ENCODE data around the gene WWC2. TPM values are rescaled to one million over a fixed set of nuclear protein-coding genes. Genes with fewer than 3 reads are reported as not detected.
"Not testable (repeated sequence)": the region's sequence is repeated elsewhere in the genome, so short reads cannot be mapped to it uniquely, and the experiment has no call there.

Gene WWC2
- total RNA-seq, 4 donors from 2014 or later, result 4.6 to 40.4 (median 9.5) TPM

DNA sequence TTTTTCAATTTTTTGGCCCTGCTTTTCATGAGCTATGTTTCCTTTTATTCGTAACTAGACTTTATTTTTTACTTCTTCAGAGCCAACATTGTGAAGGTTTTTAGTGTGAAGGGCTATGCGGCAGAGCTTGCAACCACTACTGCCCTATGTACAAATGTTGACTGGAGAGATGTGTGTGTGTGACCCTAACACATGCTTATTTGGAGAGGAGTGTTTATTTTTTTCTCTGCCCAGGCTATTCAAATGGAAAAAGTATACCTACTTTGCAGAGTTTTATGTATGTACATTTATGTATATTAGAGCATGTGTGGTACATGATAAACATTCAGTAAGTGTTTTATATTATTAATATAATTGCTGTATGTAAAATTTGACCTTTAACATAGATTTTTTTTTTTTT lies 86.5 kb downstream of the WWC2 start:
- Histone ChIP-seq H3K9me3 (no peaks in the 10 kb centered on the region), H3K4me1 (no peaks in the 10 kb centered on the region), H3K4me3 (no peak overlapping the region), H3K27ac (no peak overlapping the region), H3K27me3 (no peaks in the 10 kb centered on the region), H3K36me3 (no peaks in the 10 kb centered on the region)
- no peak for DNase-seq
- TF ChIP-seq, protein P1, sequence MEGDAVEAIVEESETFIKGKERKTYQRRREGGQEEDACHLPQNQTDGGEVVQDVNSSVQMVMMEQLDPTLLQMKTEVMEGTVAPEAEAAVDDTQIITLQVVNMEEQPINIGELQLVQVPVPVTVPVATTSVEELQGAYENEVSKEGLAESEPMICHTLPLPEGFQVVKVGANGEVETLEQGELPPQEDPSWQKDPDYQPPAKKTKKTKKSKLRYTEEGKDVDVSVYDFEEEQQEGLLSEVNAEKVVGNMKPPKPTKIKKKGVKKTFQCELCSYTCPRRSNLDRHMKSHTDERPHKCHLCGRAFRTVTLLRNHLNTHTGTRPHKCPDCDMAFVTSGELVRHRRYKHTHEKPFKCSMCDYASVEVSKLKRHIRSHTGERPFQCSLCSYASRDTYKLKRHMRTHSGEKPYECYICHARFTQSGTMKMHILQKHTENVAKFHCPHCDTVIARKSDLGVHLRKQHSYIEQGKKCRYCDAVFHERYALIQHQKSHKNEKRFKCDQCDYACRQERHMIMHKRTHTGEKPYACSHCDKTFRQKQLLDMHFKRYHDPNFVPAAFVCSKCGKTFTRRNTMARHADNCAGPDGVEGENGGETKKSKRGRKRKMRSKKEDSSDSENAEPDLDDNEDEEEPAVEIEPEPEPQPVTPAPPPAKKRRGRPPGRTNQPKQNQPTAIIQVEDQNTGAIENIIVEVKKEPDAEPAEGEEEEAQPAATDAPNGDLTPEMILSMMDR (IDR thresholded peaks at IDR 0.05), result no peak
- no peak for TF ChIP-seq POLR2A (IDR thresholded peaks at IDR 0.05)

DNA sequence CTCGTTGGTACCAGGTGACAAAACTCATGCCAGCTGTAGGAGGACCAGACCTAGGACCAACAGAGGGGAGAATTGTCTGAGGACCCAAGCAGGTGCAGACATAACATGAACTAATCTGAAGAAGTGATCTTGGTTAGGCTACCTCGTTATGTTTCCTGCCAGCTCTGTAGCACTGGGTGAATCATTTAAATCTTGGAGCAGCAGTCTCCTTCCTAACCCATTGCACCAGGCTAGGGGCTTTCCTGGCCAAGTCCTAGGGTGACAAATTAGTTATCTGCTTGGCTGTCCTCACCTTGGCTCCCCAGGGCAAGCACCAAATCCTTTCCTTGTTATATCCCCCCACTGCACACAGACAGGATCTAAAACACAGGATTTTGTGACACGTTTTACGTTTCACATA lies 87.8 kb downstream of the WWC2 start:
- Histone ChIP-seq H3K27me3 (no peaks in the 10 kb centered on the region), H3K36me3 (no peaks in the 10 kb centered on the region), H3K27ac (no peak overlapping the region), H3K4me1 (no peaks in the 10 kb centered on the region), H3K4me3 (no peak overlapping the region), H3K9me3 (no peaks in the 10 kb centered on the region)
- no peak for DNase-seq
- TF ChIP-seq, protein P1 (IDR thresholded peaks at IDR 0.05), result no peak
- no peak for TF ChIP-seq POLR2A (IDR thresholded peaks at IDR 0.05)

DNA sequence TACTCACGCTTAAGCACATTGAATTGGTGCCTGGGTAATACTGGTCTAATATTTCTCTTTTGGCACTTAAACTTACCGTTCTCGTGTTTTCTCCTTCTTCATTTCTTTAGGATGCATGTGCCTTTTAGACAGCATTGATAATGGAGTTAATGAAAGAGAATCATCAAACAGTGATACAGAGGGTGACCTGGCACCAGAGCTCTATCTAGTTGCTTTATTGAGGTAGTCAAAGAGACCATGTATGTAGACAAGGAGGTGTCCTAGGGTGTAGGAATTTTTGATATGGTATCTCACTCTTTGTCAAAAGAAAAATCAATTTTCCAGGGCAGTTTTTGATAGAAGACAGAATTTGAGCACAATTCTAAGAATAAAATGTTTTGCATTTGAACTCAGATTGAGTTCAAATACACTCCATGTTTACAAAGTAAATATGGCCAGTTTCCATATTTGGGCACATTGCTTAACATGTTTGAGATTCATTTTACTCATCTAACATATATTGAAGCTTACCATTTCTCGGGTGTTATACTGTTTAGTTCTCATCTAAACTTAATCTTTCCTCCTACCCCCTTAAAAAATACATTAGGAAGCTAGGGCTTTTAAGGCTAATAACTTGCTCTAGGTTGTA lies 92.0 kb downstream of the WWC2 start:
- Histone ChIP-seq H3K9me3 (no peaks in the 10 kb centered on the region), H3K27ac (no peak overlapping the region), H3K27me3 (no peaks in the 10 kb centered on the region), H3K36me3 (no peaks in the 10 kb centered on the region), H3K4me1 (no peaks in the 10 kb centered on the region), H3K4me3 (no peak overlapping the region)
- no peak for DNase-seq
- TF ChIP-seq, protein P1 (IDR thresholded peaks at IDR 0.05), result no peak
- no peak for TF ChIP-seq POLR2A (IDR thresholded peaks at IDR 0.05)

DNA sequence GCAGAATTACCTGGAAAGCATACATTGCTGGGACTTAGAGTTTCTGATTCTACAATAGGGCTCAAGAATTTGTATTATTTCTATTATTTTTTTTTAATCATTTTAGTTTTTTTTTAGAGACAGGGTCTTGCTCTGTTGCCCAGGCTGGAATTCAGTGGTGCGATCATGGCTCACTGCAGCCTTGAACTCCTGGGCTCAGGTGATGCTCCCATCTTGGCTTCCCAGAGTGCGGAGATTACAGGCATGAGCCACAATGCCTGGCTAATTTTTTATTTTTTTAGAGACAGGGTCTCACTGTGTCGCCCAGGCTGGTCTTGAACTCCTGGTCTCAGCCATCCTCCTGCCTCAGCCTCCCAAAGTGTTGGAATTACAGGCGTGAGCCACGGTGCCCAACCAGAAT lies 92.6 kb downstream of the WWC2 start:
- Histone ChIP-seq H3K4me3 (no peak overlapping the region), H3K36me3 (no peaks in the 10 kb centered on the region), H3K9me3 (no peaks in the 10 kb centered on the region), H3K27ac (no peak overlapping the region), H3K4me1 (no peaks in the 10 kb centered on the region), H3K27me3 (no peaks in the 10 kb centered on the region)
- DNase-seq, result no peak
- TF ChIP-seq, protein P1 (IDR thresholded peaks at IDR 0.05), result no peak
- TF ChIP-seq POLR2A (IDR thresholded peaks at IDR 0.05), result no peak

DNA sequence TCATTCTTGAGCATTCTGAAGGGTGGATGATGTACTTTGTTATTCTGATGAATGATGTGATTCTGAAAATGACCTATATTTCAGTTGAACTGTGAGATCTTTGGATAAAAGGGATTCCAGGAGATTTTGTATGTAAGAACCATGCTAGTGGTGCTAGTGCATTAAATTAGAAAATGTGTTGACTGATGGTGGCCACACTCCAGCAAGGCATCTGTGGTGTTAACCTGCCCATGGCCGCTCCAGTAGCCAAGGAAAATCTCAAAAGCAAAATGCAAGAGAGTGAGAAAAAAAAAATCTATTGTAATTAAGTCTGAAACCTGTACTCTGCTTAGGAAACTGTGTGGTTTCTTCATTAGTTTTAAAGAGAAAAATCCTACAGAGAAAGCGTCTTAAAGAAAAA lies 93.5 kb downstream of the WWC2 start:
- Histone ChIP-seq H3K27me3 (no peaks in the 10 kb centered on the region), H3K9me3 (no peaks in the 10 kb centered on the region), H3K36me3 (no peaks in the 10 kb centered on the region), H3K4me3 (no peak overlapping the region), H3K27ac (no peak overlapping the region), H3K4me1 (no peaks in the 10 kb centered on the region)
- TF ChIP-seq, protein P1 (IDR thresholded peaks at IDR 0.05), result no peak
- no peak for TF ChIP-seq POLR2A (IDR thresholded peaks at IDR 0.05)
- no peak for DNase-seq

DNA sequence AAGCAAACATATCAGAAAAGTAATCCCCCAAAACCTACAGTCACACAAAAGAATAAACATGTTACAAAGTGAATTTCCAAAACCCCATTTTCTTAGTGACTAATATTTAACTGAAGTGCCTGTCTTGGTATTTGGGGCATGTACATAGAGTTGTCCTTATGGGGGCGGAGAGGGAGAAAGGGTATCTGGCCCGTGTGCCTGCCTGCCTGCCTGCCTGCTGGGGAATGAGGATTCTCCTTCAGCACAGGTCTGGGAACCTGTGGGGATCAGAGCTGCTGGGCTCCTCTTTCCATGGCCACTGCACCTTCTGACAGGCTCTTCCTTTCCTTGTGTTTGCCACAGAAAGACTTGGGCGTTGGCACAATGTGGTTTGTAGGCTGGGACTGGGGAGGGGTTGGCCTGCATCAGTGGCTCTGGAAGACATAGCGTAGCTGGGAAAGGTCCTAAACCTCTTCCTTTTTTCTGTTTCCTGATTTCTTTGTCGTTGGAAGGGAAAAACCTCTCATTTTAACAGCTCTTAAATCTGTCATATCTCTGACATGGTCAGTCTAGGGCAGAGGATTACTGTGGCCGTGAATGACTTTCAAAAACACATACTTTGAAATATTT lies 94.8 kb downstream of the WWC2 start:
- not testable (repeated sequence) for H3K27ac ChIP-seq, H3K4me1 ChIP-seq, DNase-seq, H3K27me3 ChIP-seq, H3K9me3 ChIP-seq, H3K36me3 ChIP-seq, H3K4me3 ChIP-seq

Data from Peyer's patch (tissue), 4 donors.